ENCODE results near the gene DBP.

GRCh38 chr19:48603001-48603400 is 34.2 kb downstream of the DBP start:
- no peak for TF ChIP-seq POLR2A (IDR thresholded peaks at IDR 0.05; ENCODE audit: low read depth, low read length)
- no peak for TF ChIP-seq TAF1 (IDR thresholded peaks at IDR 0.05; ENCODE audit: low read depth, low read length)
- TF ChIP-seq POLR2AphosphoS5 (IDR thresholded peaks at IDR 0.05; ENCODE audit: low read depth, low read length): no peak
